ENCODE data around the gene SMARCA2.
"Not testable (repeated sequence)": the region's sequence is repeated elsewhere in the genome, so short reads cannot be mapped to it uniquely, and the experiment has no call there.

SMARCA2 gene

GRCh38 chr9:2142212-2142611 lies 127.1 kb downstream of the SMARCA2 start:
- no peak overlapping the region for H3K4me3 ChIP-seq (ENCODE audit: low read depth, low read length)
- TF ChIP-seq, protein P1, sequence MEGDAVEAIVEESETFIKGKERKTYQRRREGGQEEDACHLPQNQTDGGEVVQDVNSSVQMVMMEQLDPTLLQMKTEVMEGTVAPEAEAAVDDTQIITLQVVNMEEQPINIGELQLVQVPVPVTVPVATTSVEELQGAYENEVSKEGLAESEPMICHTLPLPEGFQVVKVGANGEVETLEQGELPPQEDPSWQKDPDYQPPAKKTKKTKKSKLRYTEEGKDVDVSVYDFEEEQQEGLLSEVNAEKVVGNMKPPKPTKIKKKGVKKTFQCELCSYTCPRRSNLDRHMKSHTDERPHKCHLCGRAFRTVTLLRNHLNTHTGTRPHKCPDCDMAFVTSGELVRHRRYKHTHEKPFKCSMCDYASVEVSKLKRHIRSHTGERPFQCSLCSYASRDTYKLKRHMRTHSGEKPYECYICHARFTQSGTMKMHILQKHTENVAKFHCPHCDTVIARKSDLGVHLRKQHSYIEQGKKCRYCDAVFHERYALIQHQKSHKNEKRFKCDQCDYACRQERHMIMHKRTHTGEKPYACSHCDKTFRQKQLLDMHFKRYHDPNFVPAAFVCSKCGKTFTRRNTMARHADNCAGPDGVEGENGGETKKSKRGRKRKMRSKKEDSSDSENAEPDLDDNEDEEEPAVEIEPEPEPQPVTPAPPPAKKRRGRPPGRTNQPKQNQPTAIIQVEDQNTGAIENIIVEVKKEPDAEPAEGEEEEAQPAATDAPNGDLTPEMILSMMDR (IDR thresholded peaks at IDR 0.05; ENCODE audit: low read depth, low read length) = no peak

DNA sequence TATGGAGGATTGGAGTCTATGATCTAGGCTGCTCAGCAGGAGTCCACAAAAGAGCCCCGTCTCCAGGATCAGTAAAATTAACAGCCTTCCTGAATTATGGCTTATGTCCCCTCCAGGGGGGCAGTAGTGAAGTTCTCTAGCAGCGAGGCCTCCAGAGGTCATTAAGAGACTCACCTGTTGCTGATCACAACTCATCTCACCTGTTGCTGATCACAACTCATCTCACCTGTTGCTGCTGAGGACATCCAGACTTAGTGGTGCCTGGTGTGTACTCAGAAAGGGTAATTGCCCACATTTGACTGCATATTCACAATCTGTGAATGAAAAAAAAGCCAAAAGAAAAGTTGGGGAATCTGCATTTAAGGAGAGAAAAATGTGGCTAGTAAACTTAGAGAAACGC lies 129.5 kb downstream of the SMARCA2 start:
- no peak overlapping the region for H3K4me3 ChIP-seq (ENCODE audit: low read depth, low read length)
- TF ChIP-seq, protein P1 (IDR thresholded peaks at IDR 0.05; ENCODE audit: low read depth, low read length) = no peak

GRCh38 chr9:2145746-2146145 lies 130.6 kb downstream of the SMARCA2 start:
- TF ChIP-seq, protein P1 (IDR thresholded peaks at IDR 0.05; ENCODE audit: low read depth, low read length) = no peak
- no peak overlapping the region for H3K4me3 ChIP-seq (ENCODE audit: low read depth, low read length)

DNA sequence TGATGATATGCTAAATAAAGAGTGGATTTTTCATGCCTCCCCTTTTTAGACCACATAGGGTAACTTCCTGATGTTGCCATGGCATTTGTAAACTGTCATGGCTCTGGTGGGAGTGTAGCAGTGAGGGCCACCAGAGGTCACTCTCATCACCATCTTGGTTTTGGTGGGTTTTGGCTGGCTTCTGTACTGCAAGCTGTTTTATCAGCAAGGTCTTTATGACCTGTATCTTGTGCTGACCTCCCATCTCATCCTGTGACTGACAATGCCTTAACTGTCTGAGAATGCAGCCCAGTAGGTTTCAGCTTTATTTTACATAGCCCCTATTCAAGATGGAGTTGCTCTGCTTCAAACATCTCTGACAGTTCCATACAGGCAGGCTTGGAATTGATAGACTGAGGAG lies 131.6 kb downstream of the SMARCA2 start:
- TF ChIP-seq, protein P1 (IDR thresholded peaks at IDR 0.05; ENCODE audit: low read depth, low read length) = 0 out of 2 replicates have a peak, but pooled peaks have one; percentile 12

DNA sequence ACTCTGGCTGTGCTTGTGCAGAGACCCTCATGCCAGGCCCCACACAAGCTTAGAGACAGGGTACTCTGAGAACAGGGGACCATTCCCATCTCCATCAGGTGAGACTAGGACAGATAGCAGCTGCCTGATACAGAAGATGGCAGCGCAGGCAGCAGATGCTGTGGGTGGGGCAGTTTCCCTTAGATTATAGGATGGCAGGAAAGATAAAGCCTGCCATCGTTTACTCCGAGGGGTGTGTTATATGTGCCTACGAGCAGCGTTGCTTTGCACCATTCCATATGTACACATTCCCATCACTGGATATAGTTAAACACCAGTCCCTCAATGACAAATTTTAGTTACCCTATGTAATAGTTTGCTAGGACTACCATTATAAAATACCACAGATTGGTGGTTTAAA lies 135.2 kb downstream of the SMARCA2 start:
- TF ChIP-seq, protein P1 (IDR thresholded peaks at IDR 0.05; ENCODE audit: low read depth, low read length) = no peak
- H3K4me3 ChIP-seq (ENCODE audit: low read depth, low read length) = no peak overlapping the region

More for the DNA sequence above, 131.6 kb downstream of the SMARCA2 start:
- H3K4me3 ChIP-seq (ENCODE audit: low read depth, low read length) = not testable (repeated sequence)

DNA sequence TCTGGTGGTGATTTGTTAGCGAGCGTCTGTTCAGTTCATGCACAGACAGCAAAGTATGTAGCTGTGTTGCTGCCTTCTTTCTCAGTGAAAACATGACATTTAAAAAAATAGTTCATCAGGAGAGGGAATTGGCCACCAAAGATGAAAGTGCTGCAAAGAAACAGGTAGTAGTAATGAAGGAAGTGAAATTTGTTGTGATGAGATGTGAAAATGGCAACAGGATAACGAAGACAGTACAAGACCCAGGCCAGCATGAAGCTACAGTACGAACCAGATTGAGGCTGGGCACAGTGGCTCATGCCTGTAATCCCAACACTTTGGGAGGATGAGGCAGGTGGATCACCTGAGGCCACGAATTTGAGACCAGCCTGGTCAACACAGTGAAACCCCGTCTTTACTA lies 136.0 kb downstream of the SMARCA2 start:
- TF ChIP-seq, protein P1 (IDR thresholded peaks at IDR 0.05; ENCODE audit: low read depth, low read length) = no peak
- H3K4me3 ChIP-seq (ENCODE audit: low read depth, low read length) = no peak overlapping the region

- TF ChIP-seq, protein P1 (IDR thresholded peaks at IDR 0.05; ENCODE audit: low read depth, low read length) = no peak
- no peak overlapping the region for H3K4me3 ChIP-seq (ENCODE audit: low read depth, low read length)
Measured at GRCh38 chr9:2152966-2153629, 138.0 kb downstream of the SMARCA2 start.

Measured in WI38 (cell line).